GM19467 (cell line): ENCODE results near the gene RANBP3.
"Not testable (repeated sequence)": the region's sequence is repeated elsewhere in the genome, so short reads cannot be mapped to it uniquely, and the experiment has no call there.

Experiments
- ATAC-seq: cut with Tn5 transposase; IDR thresholded peaks from one replicate; pipeline ENCODE4 v1.9.1; 2021; ENCODE audit warnings: mild to moderate bottlenecking, moderate library complexity; ENCODE audit not compliant: unreplicated experiment

RANBP3 gene

DNA sequence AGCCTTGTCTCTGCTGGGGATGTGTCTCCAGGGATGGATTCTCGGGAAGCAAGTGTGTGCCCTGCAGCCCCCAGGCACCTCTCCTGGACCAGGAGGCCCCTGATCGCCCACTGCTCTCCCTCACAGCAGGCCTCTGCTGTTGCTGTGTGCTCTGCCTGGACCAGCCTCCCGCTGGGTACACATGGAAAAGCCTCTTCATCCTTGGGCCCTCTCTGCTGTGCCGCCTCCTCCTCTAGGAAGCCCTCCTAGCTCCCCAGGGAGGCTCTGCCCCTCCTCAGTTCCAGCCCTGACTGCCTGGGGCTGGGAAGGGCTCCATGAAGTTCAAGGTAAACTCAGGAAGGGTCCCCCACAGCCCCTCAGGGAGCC is 86.4 kb downstream of the RANBP3 start:
- ATAC-seq = no peak

DNA sequence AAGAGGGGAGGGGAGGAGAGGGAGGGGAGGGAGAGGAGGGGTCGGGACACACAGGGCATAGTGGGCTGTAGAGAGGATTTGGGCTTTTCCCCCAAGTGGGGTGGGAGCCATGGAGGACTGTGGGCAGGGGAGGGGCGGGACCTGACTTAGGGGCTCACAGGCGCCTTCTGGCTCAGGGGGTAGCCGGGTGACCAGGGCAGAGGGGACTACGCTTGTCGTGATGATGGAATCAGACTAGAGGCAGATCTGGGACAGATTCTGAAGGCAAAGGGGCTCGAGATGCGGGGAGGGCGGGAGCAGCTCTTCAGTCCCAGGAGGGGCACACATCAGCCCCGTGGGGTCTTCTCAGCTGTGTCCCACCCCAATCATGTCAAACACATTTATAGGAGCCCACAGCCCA is 87.8 kb downstream of the RANBP3 start:
- no peak for ATAC-seq

DNA sequence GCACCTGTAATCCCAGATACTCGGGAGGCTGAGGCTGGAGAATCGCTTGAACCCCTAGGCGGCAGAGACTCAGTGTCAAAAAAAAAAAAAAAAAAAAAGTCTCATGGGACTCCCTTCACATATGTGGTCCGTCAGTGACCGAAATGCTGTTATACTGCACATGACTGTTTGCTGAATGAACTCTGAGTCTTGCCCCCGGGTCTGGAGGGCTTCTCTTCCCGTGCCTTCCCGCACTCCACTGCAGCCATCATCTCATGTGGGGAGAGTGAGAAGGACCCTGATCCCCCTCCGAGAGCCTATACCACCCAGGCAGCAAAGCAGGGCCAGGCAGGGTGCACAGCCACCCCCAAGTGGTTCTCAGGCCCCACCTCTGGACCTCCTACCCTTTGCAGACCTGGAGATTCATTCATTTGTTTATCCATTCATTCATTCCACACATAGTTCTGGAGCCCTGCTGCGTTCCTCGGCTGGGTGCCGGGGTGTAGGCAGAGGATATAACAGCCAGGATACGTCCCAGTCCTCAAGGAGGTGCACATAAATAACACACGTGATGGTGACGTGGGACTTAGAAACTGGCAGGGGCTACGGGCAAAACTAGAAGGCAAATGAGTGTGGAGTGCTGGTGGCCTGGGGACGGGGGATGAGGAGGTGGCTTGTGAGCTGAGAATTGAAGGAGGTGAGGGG is 88.5 kb downstream of the RANBP3 start:
- no peak for ATAC-seq

DNA sequence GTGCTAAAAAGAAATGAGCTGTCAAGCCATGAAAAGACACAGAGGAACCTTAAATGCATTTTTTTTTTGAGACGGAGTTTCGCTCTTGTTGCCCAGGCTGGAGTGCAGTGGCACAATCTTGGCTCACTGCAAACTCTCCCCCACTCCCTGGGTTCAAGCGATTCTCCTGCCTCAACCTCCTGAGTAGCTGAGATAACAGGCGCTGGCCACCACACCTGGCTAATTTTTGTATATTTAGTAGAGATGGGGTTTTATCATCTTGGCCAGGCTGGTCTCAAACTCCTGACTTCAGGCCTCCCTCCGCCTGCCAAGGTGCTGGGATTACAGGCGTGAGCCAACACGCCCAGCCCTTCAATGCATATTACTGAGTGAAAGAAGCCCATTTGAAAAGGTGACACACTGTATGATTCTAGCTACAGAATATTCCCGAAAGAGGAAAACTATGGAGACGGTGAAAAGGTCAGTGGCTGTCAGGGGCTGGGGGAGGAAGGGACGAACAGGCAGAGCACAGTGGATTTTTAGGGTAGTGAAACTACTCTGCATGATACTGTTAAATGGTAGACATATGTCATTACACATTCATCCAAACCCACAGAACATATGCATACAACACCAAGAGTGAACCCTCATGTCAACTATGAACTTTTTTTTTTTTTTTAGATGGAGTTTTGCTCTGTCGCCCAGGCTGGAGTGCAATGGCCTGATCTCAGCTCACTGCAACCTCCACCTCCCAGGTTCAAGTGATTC is 93.7 kb downstream of the RANBP3 start:
- ATAC-seq = not testable (repeated sequence)

DNA sequence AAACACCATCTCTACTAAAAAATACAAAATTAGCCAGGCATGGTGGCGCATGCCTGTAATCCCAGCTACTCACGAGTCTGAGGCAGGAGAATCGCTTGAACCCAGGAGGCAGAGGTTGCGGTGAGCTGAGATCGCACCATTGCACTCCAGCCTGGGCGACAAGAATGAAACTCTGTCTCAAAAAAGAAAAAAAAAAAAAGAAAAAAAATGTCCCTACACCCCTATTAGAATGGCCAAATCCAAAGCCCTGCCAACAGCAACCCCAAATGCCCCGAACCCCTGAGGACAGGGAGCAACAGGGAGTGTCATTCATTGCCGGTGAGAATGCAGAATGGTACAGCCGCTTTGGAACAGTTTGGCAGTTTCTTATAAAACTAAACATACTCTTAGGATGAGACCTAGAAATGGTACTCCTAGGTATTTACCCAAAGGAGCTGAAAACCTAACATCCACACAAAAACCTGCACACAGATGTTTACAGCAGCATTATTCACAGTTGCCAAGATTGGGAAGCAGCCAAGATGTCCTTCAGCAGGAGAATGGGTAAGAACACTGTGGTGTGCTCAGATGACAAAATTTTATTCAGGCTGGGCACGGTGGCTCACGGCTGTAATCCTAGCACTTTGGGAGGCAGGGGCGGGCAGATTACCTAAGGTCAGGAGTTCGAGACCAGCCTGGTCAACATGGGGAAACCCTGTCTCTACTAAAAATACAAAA is 94.6 kb downstream of the RANBP3 start:
- ATAC-seq = not testable (repeated sequence)

DNA sequence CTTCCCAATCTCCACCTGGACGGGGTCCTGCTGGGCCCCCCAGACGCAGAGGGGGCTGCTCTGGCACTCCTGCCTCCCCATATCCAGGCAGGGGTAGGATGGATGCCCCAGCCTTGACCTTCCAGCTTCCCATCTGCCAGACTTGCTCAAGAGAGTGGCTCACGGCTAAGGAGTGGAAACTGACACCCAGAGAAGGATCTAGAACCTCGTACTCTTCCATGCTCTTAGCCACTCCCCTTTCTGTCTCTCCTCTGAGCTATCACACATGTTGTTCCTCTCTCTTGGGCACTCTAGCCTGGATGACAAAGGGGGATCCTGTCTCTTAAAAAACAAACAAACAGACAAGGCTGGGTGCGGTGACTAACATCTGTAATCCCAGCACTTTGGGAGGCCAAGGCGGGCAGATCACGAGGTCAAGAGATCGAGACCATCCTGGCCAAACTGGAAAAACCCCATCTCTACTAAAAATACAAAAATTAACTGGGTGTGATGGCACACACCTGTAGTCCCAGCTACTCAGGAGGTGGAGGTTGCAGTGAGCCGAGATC is 95.4 kb downstream of the RANBP3 start:
- ATAC-seq = no peak

DNA sequence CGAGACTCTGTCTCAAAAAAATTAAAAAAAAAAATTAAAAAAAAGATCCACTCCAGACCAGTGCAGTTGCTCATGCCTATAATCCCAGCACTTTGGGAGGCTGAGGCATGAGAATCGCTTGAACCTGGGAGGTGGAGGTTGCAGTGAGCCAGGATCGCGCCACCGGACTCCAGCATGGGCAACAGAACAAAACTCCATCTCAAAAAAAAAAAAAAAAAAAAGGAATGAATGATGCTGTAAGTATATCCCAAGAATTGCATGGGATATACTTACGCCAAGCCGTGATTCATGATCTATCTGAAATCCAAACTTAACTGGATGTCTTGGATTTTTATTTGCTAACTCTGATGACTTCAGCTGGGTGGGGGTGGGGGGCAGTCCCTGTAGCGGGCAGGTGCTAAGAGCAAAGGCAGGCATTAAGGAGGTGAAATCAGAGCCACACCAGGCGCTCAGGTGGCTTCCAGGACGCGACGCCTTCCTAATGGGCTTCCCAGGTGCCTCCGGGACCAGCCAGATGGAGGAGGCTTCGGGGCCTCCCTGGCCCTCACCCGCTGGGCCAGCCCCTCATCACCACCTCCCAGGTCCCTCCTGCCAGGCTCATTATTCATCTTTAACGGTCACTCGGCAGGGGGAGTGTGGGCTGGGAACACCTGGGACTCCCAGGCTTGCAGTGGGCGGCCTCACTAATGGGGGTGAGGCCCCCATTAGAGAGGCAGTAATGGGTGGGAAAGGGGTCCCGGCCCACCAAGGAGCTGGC is 96.2 kb downstream of the RANBP3 start:
- no peak for ATAC-seq

DNA sequence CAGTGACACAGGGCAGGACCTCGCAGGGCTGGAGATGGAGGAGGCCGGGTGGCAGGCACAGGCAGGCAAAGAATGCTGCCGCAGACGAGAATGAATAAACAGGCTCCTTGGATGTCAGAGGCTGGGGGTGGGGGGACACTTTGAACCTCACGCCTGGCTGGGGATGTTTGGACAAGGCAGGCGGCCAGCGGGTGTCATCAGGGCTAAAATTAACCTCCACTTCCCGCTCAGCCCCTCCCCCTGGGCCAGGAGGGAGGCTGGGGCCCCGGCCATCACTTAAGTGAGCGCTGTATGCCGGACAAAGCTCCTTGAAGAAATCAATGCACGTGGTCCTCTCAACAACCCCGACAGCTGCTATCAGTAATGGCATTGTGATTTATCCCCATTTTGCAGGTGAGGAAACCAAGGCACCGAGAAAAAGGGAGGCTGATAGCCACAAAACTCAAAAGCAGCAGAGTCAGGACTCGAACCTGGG is 97.3 kb downstream of the RANBP3 start:
- no peak for ATAC-seq

DNA sequence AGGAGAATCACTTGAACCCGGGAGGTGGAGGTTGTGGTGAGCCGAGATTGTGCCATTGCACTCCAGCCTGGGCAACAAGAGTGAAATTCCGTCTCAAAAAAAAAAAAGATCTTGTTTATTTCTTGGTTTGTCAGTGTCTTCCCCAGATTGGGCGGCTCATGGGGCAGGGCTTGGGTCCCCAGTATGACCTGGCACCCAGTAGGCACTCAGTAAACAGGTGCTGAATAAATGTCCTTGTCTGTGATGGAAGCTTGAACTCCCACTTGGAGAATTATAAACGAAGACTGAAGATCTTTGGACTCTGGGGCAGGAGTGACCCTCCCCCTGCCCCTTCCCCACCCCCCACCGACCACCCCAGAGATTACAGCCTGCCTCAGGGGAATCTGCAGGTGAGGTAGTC is 97.7 kb downstream of the RANBP3 start:
- ATAC-seq = no peak

DNA sequence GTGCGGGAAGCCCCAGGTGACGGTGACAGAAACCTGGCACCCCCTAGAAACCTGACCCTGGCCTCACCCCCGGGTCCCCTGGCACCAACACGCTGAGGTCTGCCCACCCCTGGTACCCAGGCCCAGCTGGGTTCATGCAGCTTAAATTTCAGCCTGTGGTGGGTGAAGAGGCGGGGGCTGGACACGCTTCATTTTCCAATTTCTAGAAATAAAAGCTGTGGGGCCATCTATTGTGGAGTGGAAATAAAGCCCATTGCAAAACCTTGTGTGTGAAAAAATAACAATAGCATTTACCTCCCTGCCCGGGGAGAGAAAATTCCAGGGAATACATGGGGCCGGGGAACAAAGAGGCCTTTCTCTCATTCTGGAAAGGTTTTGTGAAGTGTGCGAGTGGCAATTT is 100.1 kb downstream of the RANBP3 start:
- no peak for ATAC-seq

DNA sequence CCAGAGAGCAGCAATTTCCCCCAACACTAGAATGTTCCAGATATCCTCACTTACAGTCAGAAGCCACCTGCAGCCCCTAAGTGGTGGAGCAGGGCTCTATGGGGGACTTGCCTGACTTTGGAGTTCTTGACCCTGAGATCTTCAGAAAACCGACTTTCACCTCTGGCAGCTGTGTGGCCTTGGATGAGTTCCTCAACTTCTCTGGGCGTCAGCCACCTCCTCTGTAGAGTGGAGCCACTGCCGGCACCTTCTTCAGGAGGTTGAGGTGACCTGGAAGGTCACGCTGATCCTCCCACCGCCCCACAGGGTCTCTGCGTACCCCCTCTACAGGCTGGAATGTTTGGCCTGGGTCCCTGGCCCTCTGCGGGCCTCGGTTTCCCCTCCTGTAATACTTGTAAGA is 100.5 kb downstream of the RANBP3 start:
- ATAC-seq = no peak

DNA sequence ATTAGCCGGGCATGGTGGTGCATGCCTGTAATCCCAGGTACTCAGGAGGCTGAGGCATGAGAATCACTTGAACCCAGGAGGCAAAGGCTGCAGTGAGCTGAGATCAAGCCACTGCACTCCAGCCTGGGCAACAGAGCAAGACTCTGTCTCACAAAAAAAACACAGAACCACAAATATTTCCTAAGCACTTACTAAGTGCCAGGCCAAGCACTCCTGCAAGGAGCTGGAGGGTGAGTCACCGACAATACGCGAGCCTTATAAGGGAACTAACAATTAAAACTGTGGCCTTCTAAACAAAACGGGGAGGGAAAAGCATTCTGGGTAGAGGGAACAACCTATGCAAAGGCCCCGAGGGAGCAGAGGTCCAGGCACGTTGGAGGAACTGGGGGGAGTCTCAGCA is 103.4 kb downstream of the RANBP3 start:
- not testable (repeated sequence) for ATAC-seq

DNA sequence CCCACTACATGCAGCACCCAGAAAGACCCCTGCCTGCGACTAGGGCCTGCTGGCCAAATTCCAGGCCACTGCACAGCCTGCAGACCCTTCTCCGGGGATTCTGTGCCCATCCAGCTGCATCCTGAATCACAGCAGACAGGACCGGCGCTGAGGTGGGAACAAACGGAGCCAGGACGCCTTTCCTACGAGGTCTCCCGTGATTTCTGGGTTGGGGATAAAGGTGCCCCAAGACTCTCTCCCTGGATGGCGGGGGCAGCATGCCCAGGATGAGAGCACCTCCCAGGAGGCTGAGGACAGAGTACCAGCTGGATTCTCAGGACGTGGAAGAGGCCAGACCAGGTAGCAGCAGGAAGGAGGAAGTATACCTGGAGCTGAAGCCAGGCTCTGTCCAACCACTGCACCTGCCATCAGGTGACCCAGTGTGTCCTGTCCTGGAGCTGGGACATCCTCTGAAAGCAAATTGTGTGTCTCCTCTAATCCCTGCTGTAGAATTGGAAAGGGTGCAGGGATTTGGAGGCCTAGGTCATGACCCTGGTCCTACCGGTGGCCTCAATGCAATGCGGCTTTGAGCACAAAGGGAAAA is 104.2 kb downstream of the RANBP3 start:
- no peak for ATAC-seq

DNA sequence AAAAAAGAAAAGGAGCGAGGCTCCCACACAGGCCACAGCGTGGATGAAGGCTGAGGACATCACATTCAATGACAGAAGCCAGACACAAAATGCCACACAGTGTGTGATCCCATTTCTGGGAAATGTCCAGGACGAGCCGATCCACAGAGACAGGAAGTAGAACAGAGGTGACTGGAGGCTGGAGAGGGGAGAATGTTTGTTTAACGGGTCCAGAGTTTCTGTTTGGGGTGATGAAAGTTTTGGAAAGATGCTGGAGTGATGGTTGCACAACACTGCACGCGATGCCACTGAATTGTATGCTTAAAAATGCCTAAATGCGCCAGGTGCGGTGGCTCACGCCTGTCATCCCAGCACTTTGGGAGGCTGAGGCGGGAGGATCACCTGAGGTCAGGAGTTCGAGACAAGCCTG is 107.0 kb downstream of the RANBP3 start:
- ATAC-seq = no peak

DNA sequence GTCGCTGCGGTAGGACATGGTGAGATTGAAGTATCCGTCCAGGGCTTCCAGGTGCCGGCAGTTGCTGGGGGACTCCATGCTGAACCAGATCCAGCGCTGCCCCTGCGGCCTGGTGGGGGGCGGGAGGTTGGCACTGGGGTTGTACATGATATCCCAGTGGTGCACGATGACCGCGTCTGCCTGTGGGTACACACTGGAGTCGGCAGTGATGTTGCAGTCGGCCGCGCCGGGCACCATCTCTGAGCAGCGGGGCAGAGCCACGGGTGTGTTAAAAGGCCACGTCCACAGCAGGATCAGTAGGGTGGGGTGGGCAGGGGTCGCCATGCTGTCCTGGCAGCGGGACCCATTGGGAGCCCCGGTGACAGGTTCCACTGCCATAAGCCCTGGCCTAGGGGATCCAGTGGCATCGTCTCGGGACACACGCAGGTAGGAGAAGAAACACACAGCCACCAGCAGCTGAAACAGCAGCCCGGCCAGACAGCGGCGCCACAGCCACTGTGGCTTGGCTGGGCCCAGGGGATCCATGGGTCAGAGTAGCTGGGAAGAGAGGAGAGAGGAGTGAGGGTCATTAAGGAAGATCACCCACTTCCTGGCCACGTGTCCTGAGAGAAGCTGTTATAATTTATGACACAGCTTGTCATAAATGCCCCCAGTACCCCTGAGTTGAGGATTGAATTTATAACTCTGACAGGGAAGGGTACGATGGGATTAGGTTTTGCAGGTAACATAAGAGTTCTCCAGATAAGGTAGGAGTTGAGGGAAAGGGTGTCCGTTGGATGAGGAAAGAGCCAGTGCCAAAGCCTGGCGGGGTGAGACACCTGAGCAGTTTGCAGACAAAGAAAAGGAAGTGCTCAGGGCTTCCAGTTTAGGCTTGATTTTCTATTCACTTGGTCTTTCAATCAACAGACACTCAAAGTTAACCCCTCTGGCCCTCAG is 110.5 kb downstream of the RANBP3 start:
- no peak for ATAC-seq
